SK-N-SH treated with all-trans-retinoic acid at 6 μM for 48 hours (cell line): ENCODE data around the gene DTX4.

Source experiments
- CREB5 ChIP-seq: fragments of 250-450 bp; sonication (Bioruptor Pico); IDR thresholded peaks from 2 replicates; pipeline ENCODE4 v1.5.1; 2020; ENCODE audit warnings: low read depth, mild to moderate bottlenecking, moderate library complexity
- CSDC2 ChIP-seq: fragments of 250-450 bp; sonication (Bioruptor Pico); IDR thresholded peaks from 2 replicates; pipeline ENCODE4 v1.5.0; 2020; ENCODE audit warnings: mild to moderate bottlenecking, moderate library complexity
- GLIS3 ChIP-seq: fragments of 250-450 bp; sonication (Bioruptor Pico); IDR thresholded peaks from 2 replicates; pipeline ENCODE4 v1.5.0; 2020; ENCODE audit warnings: mild to moderate bottlenecking, moderate library complexity
- PATZ1 ChIP-seq: fragments of 250-450 bp; sonication (Bioruptor Pico); IDR thresholded peaks from 2 replicates; pipeline ENCODE4 v1.8.0; 2020; ENCODE audit warnings: mild to moderate bottlenecking, moderate library complexity, borderline replicate concordance
- PPARA ChIP-seq: fragments of 250-450 bp; sonication (Bioruptor Pico); IDR thresholded peaks from 2 replicates; pipeline ENCODE4 v1.5.0; 2020; ENCODE audit warnings: mild to moderate bottlenecking, borderline replicate concordance
- TOX ChIP-seq: fragments of 250-450 bp; sonication (Bioruptor Pico); IDR thresholded peaks from 2 replicates; pipeline ENCODE4 v1.8.0; 2021; ENCODE audit warnings: mild to moderate bottlenecking, moderate library complexity, borderline replicate concordance
- ZNF565 ChIP-seq: fragments of 450-650 bp; formaldehyde crosslinking; conservative IDR thresholded peaks from 2 replicates; pipeline ENCODE4 v1.5.0; 2020; ENCODE audit warnings: low read depth, mild to moderate bottlenecking, moderate library complexity
- ZNF8 ChIP-seq: fragments of 450-650 bp; formaldehyde crosslinking; IDR thresholded peaks from 2 replicates; pipeline ENCODE4 v1.5.0; 2020; ENCODE audit warnings: mild to moderate bottlenecking, moderate library complexity

- TF ChIP-seq PATZ1 (CRISPR knock-in tag) (no peak), GLIS3 (CRISPR knock-in tag) (no peak), CREB5 (CRISPR knock-in tag) (no peak), ZNF565 (CRISPR knock-in tag) (no peak), TOX (CRISPR knock-in tag) (no peak), PPARA (CRISPR knock-in tag) (no peak), CSDC2 (no peak), ZNF8 (CRISPR knock-in tag) (no peak)
Measured at GRCh38 chr11:59174664-59175033, 2.7 kb downstream of the DTX4 start.
